Heart right ventricle (tissue), 16 donors: ENCODE results near the gene COG2. TPM values are rescaled to one million over a fixed set of nuclear protein-coding genes. Genes with fewer than 3 reads are reported as not detected.

Source experiments
- ATAC-seq, 8 donors: fragments of 200-7000 bp; cut with Tn5 transposase; one replicate each; pipeline ENCODE4 v1.9.1; 2020; ENCODE audit warnings: mild to moderate bottlenecking in 8 of 8, moderate library complexity in 8 of 8, moderate number of reproducible peaks in 1 of 8
- DNase-seq, 2 donors: peaks; one replicate each; pipeline ENCODE4 v3.0.0-alpha.2; 2020
- H3K27ac ChIP-seq, 10 donors: fragments of 200-600 bp; sonication (generic) in 2 of 10; one replicate each; pipeline versions ENCODE4 v1.5.0 to v1.8.0; 2020 to 2022; ENCODE audit warnings: mild to moderate bottlenecking in 3 of 10
- H3K27me3 ChIP-seq, 7 donors: fragments of 200-600 bp; one replicate each; pipeline ENCODE4 v1.8.0; 2021 to 2022; ENCODE audit warnings: mild to moderate bottlenecking in 2 of 7
- H3K36me3 ChIP-seq, 9 donors: fragments of 200-600 bp; sonication (generic) in 1 of 9; one replicate each; pipeline versions ENCODE4 v1.5.0 to v1.8.0; 2020 to 2022; ENCODE audit warnings: mild to moderate bottlenecking in 2 of 9
- H3K4me1 ChIP-seq, 9 donors: fragments of 200-600 bp; sonication (generic) in 1 of 9; one replicate each; pipeline versions ENCODE4 v1.5.0 to v1.8.0; 2020 to 2022; ENCODE audit warnings: mild to moderate bottlenecking in 4 of 9
- H3K4me3 ChIP-seq, 10 donors: fragments of 200-600 bp; sonication (generic) in 2 of 10; one replicate each; pipeline versions ENCODE4 v1.5.0 to v1.8.0; 2020 to 2022; ENCODE audit warnings: mild to moderate bottlenecking in 7 of 10, moderate library complexity in 2 of 10
- H3K9me3 ChIP-seq, 11 donors: fragments of 200-600 bp in 10 of 11; sonication (generic) in 2 of 11; one replicate each; pipeline versions ENCODE4 v1.5.0 to v1.8.0; 2013 to 2022; ENCODE audit warnings: mild to moderate bottlenecking in 2 of 11, control low read depth in 1 of 11, moderate library complexity in 1 of 11
- CTCF ChIP-seq, 9 donors: fragments of 200-600 bp; sonication (generic) in 2 of 9; IDR thresholded peaks; one replicate each; pipeline versions ENCODE4 v1.5.0 to v1.8.0; 2021 to 2022; ENCODE audit warnings: antibody characterized with exemption in 9 of 9, mild to moderate bottlenecking in 5 of 9, moderate library complexity in 1 of 9
- WGBS, 2 donors: extraction: QIAGEN DNeasy Blood & Tissue Kit; methylation state at CpG; one replicate each; pipeline ENCODE4 v1.1.7; 2013; ENCODE audit warnings: inconsistent platforms in 1 of 2; 5-methylcytosine and 5-hydroxymethylcytosine counted together
- intact Hi-C, 10 donors: fragments of 100-400 bp; cut with DNase I; formaldehyde crosslinking; loops; one replicate each; pipeline versions ENCODE4 v1.11.1 to v1.14.2; 2022
- polyA plus RNA-seq, 2 donors: library from polyadenylated mRNA; stranded (reverse); fragments of 200-250 nt; gene quantifications; one replicate each; pipeline ENCODE4 v1.2.3, GENCODE V29; 2013
- total RNA-seq, 10 donors: library from RNA; stranded (reverse); fragmentation: NEBNext Ultra II Directional in 3 of 10; extraction: Animal tissue kit (Norgen Biotek cat#: 25700) in 3 of 10; gene quantifications; one replicate each; pipeline versions ENCODE4 v1.2.1 to v1.2.4, GENCODE V29; 2021 to 2023
- donor health status: Arrhythmogenic right ventricular cardiomyopathy.
- donor health status: ischemic (EF 13 %, LVEDD 7.1; RV severe dilation, severe dysfunction).
- donor health status: healthy with polysubstance abuse.
- donor health status: DM: no; HTN: yes; CAD: no.
- donor health status: DM: no; HTN: no; CAD: no.
- donor health status: ischemic (EF 25% LVEDD 6.9; RV normal size, moderate dysfunction).
- donor health status: ischemic (EF 25% LVEDD 5.7; RV mildly dilated, moderate dysfunction).
- donor health status: healthy.
- donor health status: DM: yes; HTN: yes; CAD: no.
- donor health status: Ischemic cardiomyopathy.
- donor health status: ischemic (EF 35%, LVEDD 5.7; RV mildly dilated, moderate dysfunction).
- donor health status: nonischemic (EF 11% LVEDD 7.7; RV severe dilation, severe dysfunction).
- donor health status: DM: yes; HTN: yes; CAD: no.
- donor health status: PGD.
- donor health status: ischemic (EF 29% LVEDD 5.4; RV normal size, mild dysfunction).
- donor health status: nonischemic (EF 23%, LVEDD 6.1; RV moderate dilation, normal function).

Gene COG2
- total and polyA plus RNA-seq, 12 donors, result 7.5 to 36.5 (median 24.6) TPM

- TF ChIP-seq CTCF (IDR thresholded peaks at IDR 0.05), result no peak
- DNase-seq (no peak), ATAC-seq (no peak)
- H3K36me3 ChIP-seq, result no peaks in the 10 kb centered on the region
- H3K4me3 ChIP-seq, result no peak overlapping the region
- 62 to 69% methylated on average over 7 of the region's 7 CpGs for WGBS, 2 donors
- peaks cover 0 to 3% (median 0%) of the 10 kb centered on the region in 7 donors for H3K27me3 ChIP-seq
- no peaks in the 10 kb centered on the region for H3K4me1 ChIP-seq
- H3K9me3 ChIP-seq, result no peaks in the 10 kb centered on the region
- intact Hi-C loops, result no loop called here
- H3K27ac ChIP-seq, result no peak overlapping the region
These were observed 20.8 kb upstream of the COG2 start for GRCh38 chr1:230621324-230622030.

GRCh38 chr1:230622151-230622550, 20.1 kb upstream of the COG2 start:
- Histone ChIP-seq H3K27me3 (peaks cover 0 to 3% (median 0%) of the 10 kb centered on the region in 7 donors), H3K9me3 (no peaks in the 10 kb centered on the region), H3K4me3 (no peak overlapping the region), H3K27ac (no peak overlapping the region), H3K36me3 (no peaks in the 10 kb centered on the region), H3K4me1 (no peaks in the 10 kb centered on the region)
- TF ChIP-seq CTCF (IDR thresholded peaks at IDR 0.05), result no peak
- DNase-seq, result no peak
- ATAC-seq, result no peak
- intact Hi-C loops, result no loop called here
- 64% methylated on average over 4 of the region's 4 CpGs for WGBS, 2 donors

- H3K9me3 ChIP-seq, result no peaks in the 10 kb centered on the region
- no peaks in the 10 kb centered on the region for H3K36me3 ChIP-seq
- intact Hi-C loops, result no loop called here
- 94% methylated on average over 19 of the region's 19 CpGs for WGBS, 2 donors
- H3K4me3 ChIP-seq, result no peak overlapping the region
- peaks cover 0 to 3% (median 0%) of the 10 kb centered on the region in 7 donors for H3K27me3 ChIP-seq
- DNase-seq (no peak), ATAC-seq (no peak)
- TF ChIP-seq CTCF (IDR thresholded peaks at IDR 0.05), result no peak
- no peaks in the 10 kb centered on the region for H3K4me1 ChIP-seq
- H3K27ac ChIP-seq, result no peak overlapping the region
These were observed 18.1 kb upstream of the COG2 start for GRCh38 chr1:230624097-230624713.

- Histone ChIP-seq H3K4me1 (no peaks in the 10 kb centered on the region), H3K9me3 (no peaks in the 10 kb centered on the region), H3K4me3 (no peak overlapping the region), H3K27me3 (peaks cover 0 to 3% (median 0%) of the 10 kb centered on the region in 7 donors), H3K36me3 (no peaks in the 10 kb centered on the region), H3K27ac (no peak overlapping the region)
- intact Hi-C loops, result no loop called here
- ATAC-seq (no peak), DNase-seq (no peak)
- TF ChIP-seq CTCF (IDR thresholded peaks at IDR 0.05), result no peak
- 73 to 77% methylated on average over 2 of the region's 2 CpGs for WGBS, 2 donors
These were observed 16.0 kb upstream of the COG2 start for GRCh38 chr1:230626232-230626631.
